Adrenal gland (tissue), 5 donors: ENCODE data around the gene CASKIN2.

ENCODE experiments used
- CTCF ChIP-seq, 6 experiments: fragments of 450-650 bp in 4 of 6; fragments of 200-600 bp in 2 of 6; sonication (generic) in 1 of 6; IDR thresholded peaks; 1 replicate in 5 of 6; 2 replicates in 1 of 6; pipeline versions ENCODE4 v1.5.1 to v1.8.0; 2016 to 2021; ENCODE audit warnings: antibody characterized with exemption in 6 of 6, mild to moderate bottlenecking in 2 of 6, moderate library complexity in 1 of 6
- POLR2A ChIP-seq, 2 donors: fragments of 450-650 bp; IDR thresholded peaks; one replicate each; pipeline ENCODE4 v1.6.1; 2017; ENCODE audit warnings: antibody characterized with exemption in 2 of 2, mild to moderate bottlenecking in 2 of 2, moderate library complexity in 1 of 2
- donor health status: DM: no; HTN: no; CAD: no.

GRCh38 chr17:75564195-75564594 is 48.9 kb upstream of the CASKIN2 start:
- no peak for TF ChIP-seq CTCF (IDR thresholded peaks at IDR 0.05)
- TF ChIP-seq POLR2A (IDR thresholded peaks at IDR 0.05), result no peak
